Femur (tissue), 1 donor: ENCODE results near the gene CDC42.

Experiments used
- DNase-seq: peaks from one replicate; pipeline ENCODE4 v3.0.0-alpha.2; 2017

Gene CDC42

GRCh38 chr1:22038036-22038435 is 14.5 kb upstream of the CDC42 start:
- peak; percentile 79 for DNase-seq

GRCh38 chr1:22039594-22040285 is 12.8 kb upstream of the CDC42 start:
- peak; percentile 91 for DNase-seq

DNA sequence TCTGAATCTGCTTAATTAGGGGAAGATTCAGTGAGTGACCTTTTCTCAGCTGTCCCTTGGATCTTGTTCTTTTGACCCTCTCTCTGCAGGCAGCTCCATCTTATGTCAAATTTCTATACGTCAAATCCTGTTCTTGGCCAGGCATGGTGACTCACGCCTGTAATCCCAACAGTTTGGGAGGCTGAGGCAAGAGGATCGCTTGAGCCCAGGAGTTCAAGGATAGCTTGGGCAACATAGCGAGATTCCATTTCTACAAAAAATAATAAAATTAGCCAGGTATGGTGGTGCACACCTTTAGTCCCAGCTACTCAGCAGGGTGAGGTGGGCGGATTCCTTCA is 12.3 kb upstream of the CDC42 start:
- no peak for DNase-seq

GRCh38 chr1:22041505-22041904 is 11.0 kb upstream of the CDC42 start:
- DNase-seq = no peak

- DNase-seq = no peak
Observed at GRCh38 chr1:22043198-22043769, 9.2 kb upstream of the CDC42 start.

DNA sequence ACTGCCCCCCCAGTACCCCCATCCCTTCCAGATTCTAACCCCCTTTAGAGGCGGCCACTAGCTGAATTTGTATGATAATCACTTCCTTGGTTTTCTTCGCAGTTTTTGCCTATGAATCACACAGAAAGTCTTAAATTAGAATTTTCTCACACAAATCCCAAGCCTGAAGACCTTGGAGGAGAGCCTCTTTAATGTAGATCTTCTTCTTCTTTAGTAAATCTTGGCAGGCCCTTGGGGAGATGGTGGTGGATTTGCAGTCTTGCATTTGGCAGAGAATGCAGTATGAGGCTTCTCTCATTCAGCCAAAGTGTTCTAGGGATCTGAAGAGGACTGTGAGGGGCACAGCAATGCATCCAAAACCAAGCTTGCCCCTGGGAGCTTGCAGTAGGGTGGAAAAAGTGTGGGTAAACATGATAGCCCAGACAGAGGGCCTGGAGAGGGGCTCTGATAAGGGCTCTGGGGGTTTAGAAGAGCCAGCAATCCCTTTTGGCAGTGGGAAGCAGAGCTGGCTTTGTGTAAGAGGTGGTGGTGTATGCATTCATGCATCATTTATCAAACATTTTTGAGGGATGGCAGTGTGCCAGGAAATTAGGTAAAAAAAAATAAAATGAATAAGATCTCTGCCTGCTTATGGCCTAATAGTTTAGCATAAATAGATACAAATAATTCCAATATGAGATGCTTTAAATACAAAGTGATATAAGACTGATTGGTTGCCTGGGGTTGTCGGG is 7.7 kb upstream of the CDC42 start:
- no peak for DNase-seq

DNA sequence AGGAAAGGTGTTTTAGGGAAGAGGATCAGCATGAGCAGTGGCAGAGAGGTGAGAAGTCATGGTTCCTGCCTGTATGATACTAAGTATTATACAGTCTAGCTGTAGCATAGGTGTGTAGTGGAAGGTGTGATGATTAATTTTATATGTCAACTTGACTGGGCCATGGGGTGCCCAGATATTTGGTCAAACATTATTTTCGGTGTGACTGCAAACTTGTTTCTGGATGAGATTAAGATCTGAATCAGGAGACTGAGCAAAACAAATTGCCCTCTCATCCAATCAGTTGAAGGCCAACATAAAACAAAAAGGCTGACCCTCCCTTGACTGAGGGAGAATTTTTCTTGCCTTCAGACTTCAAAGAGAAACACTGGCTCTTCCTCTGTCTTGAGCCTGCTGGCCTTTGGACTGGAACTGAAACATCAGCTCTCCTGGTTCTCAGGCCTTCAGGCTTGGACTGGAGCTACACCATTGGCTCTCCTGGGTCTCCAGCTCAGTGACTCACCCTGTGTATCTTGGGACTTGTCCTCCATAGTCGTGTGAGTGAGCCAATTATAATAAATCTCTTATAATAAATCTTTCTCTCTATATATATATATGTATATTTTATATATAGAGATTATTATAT is 6.8 kb upstream of the CDC42 start:
- DNase-seq = no peak

GRCh38 chr1:22048351-22049192 is 3.9 kb upstream of the CDC42 start:
- no peak for DNase-seq

GRCh38 chr1:22050330-22050729 is 2.2 kb upstream of the CDC42 start:
- DNase-seq = no peak

- no peak for DNase-seq
Observed at GRCh38 chr1:22051607-22052114, 848 bp upstream of the CDC42 start.

DNA sequence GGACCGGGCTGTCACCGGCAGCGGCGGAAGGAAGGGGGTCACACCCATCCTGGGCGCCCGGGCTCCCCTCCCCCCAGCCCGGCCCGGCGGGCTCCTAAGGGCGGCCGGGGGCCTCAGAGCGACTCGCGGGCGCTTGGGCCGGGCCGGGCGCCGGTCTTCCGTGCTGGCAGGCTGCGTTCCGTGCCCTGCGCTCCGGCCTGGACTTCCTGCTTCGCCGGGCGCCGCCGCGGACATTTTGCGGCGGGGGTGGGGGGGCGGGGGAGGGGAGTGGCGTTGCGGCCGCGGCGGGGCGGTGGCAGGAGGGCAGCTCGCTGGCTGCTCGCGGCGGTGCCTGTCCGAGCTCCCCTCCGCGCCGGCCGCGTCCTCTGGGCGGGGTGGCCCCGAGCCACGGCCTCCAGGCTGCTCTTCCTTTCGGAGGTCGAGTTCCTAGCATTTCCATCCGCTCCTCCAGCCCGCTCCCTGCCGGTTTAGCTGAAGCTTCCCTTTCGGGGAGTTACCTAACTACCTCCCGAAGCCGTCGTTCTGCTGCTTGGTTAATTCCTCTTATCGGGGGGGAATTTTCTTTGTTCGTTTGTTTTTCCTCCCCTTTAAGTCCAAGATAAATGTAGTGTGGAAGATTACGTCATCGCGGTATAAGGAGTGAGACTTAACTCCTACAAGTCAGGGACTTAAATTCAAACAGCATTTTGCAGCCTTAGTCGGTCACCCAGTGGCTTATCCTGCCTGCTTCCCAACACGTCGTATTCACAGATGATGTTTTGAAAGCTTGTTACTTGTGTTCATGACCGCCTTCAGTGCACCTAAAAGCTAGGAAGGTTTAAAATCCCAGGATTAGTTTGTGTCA is 730 bp downstream of the CDC42 start:
- DNase-seq = peak; percentile 80

DNA sequence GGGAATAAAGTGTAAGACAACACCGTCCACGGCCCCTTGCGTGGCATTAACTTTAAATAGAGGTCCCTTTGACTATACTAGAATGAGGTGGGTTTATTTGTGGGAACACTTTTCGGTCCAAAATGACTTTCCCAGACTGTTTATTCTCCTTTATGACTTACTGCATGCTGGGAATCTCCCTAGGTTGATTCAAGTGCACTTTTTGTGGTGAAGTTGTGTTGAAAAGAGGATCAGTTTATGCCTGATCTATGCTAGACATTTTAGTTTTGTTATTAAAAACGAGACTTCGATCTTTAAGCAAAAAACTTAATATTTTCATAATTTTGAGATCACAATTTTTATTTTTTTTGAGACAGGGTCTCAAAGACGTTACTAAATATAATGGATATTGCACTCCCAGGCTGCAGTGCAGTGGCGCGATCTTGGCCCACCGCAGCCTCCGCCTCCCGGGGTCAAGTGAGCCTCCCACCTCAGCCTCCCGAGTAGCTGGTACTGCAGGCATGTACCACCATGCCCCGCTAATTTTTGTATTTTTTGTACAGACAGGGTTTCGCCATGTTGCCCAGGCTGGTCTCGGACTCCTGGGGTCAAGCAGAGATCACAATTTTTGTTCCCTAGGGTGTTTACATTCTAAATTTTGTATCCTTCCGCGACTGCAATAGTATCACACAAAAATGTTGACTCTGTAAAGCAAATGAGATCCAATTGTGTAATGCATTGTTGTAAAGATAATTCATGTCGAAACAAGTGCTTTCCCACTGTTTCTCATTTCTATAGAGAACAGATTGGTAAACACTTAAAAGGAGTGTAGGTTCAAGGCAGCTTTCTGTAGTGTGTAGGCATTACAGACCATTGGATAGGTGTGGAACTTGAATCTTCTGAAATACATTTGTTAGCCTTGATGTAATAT is 1.6 kb downstream of the CDC42 start:
- DNase-seq = no peak

- no peak for DNase-seq
Observed at GRCh38 chr1:22055463-22055862, 3.0 kb downstream of the CDC42 start.

DNA sequence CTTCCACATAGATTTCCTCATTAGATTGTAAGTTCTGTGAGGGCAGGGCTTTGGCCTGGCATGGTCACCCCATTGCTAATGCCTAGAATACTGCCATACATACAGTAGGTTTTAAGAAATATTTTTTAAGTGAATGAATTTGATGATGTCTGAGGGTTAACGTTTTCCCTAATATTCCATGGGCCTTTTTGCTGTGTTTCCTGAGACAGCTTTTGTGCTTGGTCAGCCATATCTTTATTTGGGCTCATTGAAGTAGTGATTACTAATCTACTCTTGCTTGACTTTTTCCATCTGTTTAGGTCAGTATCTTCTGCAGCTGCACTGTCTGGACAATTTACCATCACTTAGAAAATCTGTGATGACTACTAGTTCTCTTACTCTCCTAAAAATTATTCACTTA is 3.5 kb downstream of the CDC42 start:
- DNase-seq = no peak

GRCh38 chr1:22056936-22057335 is 4.4 kb downstream of the CDC42 start:
- DNase-seq = no peak

DNA sequence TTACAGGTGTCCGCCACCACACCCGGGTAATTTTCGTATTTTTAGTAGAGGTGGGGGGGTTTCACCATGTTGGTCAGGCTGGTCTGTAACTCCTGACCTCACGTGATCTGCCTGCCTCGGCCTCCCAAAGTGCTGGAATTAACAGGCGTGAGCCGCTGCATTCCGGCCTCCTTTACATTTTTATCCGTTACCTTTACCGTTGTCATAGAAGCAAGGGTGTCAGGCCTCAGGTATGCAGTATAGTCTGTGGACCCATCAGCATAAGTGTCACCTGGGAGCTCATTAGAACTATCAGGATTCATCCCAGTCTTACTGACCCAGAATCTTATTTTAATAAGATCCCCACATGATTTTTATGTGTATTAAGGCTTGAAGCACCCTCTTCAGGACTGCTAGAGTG is 5.4 kb downstream of the CDC42 start:
- DNase-seq = no peak

GRCh38 chr1:22064751-22065402 is 12.4 kb downstream of the CDC42 start:
- no peak for DNase-seq

DNA sequence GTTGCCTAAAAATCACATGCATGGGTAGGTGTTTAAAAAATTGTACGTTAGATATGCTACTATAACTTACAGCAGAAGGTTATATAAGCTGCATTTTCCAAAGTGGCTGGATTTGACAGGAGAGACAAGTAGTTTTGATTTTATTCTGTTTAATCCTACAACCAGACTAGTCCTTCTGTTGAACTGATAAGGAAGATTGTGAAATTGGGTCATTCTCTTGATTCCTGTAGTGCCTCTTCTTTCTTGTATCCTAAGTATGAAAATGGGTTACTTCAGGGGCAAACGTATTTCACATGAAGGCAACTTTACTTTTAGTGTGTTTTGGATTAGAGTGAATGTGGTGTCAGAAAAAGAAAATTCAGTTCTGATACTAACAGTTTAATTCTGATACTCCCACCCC is 19.0 kb downstream of the CDC42 start:
- no peak for DNase-seq

DNA sequence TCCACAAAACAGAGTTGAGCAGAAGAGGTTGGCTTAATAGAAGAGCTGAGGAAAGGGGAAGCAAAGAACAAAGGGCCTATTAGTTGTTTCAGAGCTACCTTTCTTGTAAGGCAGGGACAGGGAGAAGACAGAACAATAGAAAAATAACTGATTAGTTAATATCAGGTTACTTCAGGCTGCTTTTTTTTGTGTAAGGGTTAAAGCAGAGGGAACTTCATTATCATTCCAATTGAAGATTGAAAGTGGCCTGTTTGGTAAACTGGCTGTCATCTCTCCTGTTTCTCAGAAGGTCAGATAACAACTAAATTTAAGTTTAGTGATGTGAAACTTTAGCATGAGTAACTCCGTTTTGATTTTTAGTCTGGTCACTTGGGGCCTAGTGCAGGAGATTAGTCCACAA is 22.3 kb downstream of the CDC42 start:
- DNase-seq = no peak

- DNase-seq = no peak
Observed at GRCh38 chr1:22075718-22076117, 23.2 kb downstream of the CDC42 start.
